EH (cell line): ENCODE data around the gene RABGAP1.

Source experiments
- DNase-seq: peaks from one replicate; pipeline ENCODE4 v3.0.0-alpha.2; 2015; ENCODE audit warnings: low read depth

RABGAP1 gene

GRCh38 chr9:123084256-123084655 lies 143.4 kb downstream of the RABGAP1 start:
- DNase-seq, result no peak

- no peak for DNase-seq
Observed at GRCh38 chr9:123085916-123086315, 145.1 kb downstream of the RABGAP1 start.

- no peak for DNase-seq
Observed at GRCh38 chr9:123087359-123087888, 146.6 kb downstream of the RABGAP1 start.

- no peak for DNase-seq
Observed at GRCh38 chr9:123089040-123089439, 148.2 kb downstream of the RABGAP1 start.

- DNase-seq, result no peak
Observed at GRCh38 chr9:123089790-123090189, 149.0 kb downstream of the RABGAP1 start.

GRCh38 chr9:123090198-123090896 lies 149.5 kb downstream of the RABGAP1 start:
- peak; percentile 73 for DNase-seq

- no peak for DNase-seq
Observed at GRCh38 chr9:123090956-123091355, 150.1 kb downstream of the RABGAP1 start.

- DNase-seq, result no peak
Observed at GRCh38 chr9:123091459-123091858, 150.6 kb downstream of the RABGAP1 start.

GRCh38 chr9:123093141-123093540 lies 152.3 kb downstream of the RABGAP1 start:
- DNase-seq, result no peak

- no peak for DNase-seq
Observed at GRCh38 chr9:123096987-123097386, 156.2 kb downstream of the RABGAP1 start.

GRCh38 chr9:123097430-123098095 lies 156.7 kb downstream of the RABGAP1 start:
- no peak for DNase-seq

GRCh38 chr9:123098096-123098459 lies 157.3 kb downstream of the RABGAP1 start:
- no peak for DNase-seq

GRCh38 chr9:123099042-123099441 lies 158.2 kb downstream of the RABGAP1 start:
- DNase-seq, result no peak

GRCh38 chr9:123099548-123099947 lies 158.7 kb downstream of the RABGAP1 start:
- no peak for DNase-seq

GRCh38 chr9:123102375-123103113 lies 161.7 kb downstream of the RABGAP1 start:
- DNase-seq, result peak; percentile 46

- no peak for DNase-seq
Observed at GRCh38 chr9:123104807-123105206, 164.0 kb downstream of the RABGAP1 start.

- DNase-seq, result no peak
Observed at GRCh38 chr9:123105490-123105889, 164.7 kb downstream of the RABGAP1 start.

- no peak for DNase-seq
Observed at GRCh38 chr9:123107639-123108285, 166.9 kb downstream of the RABGAP1 start.

- no peak for DNase-seq
Observed at GRCh38 chr9:123108976-123109375, 168.2 kb downstream of the RABGAP1 start.

- no peak for DNase-seq
Observed at GRCh38 chr9:123109540-123110279, 168.9 kb downstream of the RABGAP1 start.

- no peak for DNase-seq
Observed at GRCh38 chr9:123111427-123112014, 170.7 kb downstream of the RABGAP1 start.
